ENCODE results near the gene LSM14A. TPM values are rescaled to one million over a fixed set of nuclear protein-coding genes. Genes with fewer than 3 reads are reported as not detected.

LSM14A gene
- total RNA-seq, 1 experiment from 2014 or later = 161 TPM

DNA sequence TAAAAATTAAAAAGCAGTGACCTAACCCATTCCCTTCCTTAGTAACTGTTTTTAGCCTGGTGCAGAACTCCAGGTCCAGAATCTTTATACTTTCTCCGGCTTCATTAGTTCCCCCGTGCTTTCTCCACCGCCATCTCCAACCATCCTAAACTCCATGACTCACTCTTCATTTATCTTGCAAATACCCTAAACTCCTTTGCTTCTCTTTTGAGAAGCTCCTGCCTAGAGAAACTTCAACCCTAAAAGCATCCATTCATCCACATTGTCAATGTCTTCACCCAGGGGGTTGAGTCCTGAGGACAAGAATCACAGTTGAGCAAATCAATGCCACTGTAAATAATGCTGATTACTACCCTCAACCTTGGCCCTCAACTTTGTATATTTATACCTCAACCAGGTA, 65.0 kb downstream of the LSM14A start:
- DNase-seq (ENCODE audit: low spot score) = no peak
- H3K27me3 Mint-ChIP-seq (ENCODE audit: low read depth) = no peaks in the 10 kb centered on the region
- TF ChIP-seq, protein P1, sequence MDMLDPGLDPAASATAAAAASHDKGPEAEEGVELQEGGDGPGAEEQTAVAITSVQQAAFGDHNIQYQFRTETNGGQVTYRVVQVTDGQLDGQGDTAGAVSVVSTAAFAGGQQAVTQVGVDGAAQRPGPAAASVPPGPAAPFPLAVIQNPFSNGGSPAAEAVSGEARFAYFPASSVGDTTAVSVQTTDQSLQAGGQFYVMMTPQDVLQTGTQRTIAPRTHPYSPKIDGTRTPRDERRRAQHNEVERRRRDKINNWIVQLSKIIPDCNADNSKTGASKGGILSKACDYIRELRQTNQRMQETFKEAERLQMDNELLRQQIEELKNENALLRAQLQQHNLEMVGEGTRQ (CRISPR knock-in tag; IDR thresholded peaks at IDR 0.05) = no peak
- TF ChIP-seq, protein P2, sequence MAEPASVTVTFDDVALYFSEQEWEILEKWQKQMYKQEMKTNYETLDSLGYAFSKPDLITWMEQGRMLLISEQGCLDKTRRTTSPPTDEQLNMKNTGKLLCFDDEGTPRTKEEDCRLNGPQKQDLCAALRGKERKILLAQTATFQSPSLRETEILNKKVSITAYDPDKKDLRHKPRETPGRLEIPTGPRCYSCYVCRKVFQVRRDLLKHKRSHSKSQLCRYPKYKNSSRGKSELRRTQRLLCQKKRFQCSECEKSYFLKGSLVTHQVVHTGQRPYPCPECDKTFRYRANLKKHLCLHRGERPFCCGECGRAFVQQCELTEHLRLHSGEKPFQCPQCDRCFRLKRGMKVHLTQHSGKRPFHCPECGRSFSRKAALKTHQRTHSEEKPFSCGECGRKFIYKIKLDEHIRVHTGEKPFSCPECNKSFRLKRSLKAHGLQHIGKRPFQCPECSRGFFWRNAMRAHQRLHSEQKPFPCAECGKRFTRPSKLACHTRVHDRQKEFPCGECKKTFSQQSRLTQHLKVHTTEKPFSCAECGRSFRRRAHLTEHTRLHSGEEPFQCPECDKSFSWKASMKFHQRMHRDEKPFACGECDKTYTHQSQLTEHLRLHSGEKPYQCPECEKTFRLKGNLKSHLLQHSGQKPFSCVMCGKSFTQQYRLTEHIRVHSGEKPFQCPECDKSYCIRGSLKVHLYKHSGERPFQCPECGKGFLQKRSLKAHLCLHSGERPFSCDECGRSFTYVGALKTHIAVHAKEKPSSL (CRISPR knock-in tag; conservative IDR thresholded peaks at IDR 0.05) = no peak
- TF ChIP-seq ELF4 (CRISPR knock-in tag; IDR thresholded peaks at IDR 0.05; ENCODE audit: low read depth) = no peak
- TF ChIP-seq RELA (CRISPR knock-in tag; IDR thresholded peaks at IDR 0.05; ENCODE audit: borderline replicate concordance) = no peak
- no peak for TF ChIP-seq FOXJ3 (CRISPR knock-in tag; IDR thresholded peaks at IDR 0.05; ENCODE audit: borderline replicate concordance)
- no peak for TF ChIP-seq SP1 (CRISPR knock-in tag; conservative IDR thresholded peaks at IDR 0.05)
- TF ChIP-seq SOX15 (CRISPR knock-in tag; IDR thresholded peaks at IDR 0.05) = no peak
- TF ChIP-seq, protein P3, sequence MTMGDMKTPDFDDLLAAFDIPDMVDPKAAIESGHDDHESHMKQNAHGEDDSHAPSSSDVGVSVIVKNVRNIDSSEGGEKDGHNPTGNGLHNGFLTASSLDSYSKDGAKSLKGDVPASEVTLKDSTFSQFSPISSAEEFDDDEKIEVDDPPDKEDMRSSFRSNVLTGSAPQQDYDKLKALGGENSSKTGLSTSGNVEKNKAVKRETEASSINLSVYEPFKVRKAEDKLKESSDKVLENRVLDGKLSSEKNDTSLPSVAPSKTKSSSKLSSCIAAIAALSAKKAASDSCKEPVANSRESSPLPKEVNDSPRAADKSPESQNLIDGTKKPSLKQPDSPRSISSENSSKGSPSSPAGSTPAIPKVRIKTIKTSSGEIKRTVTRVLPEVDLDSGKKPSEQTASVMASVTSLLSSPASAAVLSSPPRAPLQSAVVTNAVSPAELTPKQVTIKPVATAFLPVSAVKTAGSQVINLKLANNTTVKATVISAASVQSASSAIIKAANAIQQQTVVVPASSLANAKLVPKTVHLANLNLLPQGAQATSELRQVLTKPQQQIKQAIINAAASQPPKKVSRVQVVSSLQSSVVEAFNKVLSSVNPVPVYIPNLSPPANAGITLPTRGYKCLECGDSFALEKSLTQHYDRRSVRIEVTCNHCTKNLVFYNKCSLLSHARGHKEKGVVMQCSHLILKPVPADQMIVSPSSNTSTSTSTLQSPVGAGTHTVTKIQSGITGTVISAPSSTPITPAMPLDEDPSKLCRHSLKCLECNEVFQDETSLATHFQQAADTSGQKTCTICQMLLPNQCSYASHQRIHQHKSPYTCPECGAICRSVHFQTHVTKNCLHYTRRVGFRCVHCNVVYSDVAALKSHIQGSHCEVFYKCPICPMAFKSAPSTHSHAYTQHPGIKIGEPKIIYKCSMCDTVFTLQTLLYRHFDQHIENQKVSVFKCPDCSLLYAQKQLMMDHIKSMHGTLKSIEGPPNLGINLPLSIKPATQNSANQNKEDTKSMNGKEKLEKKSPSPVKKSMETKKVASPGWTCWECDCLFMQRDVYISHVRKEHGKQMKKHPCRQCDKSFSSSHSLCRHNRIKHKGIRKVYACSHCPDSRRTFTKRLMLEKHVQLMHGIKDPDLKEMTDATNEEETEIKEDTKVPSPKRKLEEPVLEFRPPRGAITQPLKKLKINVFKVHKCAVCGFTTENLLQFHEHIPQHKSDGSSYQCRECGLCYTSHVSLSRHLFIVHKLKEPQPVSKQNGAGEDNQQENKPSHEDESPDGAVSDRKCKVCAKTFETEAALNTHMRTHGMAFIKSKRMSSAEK (CRISPR knock-in tag; IDR thresholded peaks at IDR 0.05; ENCODE audit: borderline replicate concordance) = no peak
- no peak for TF ChIP-seq TCF7 (CRISPR knock-in tag; IDR thresholded peaks at IDR 0.05; ENCODE audit: low read depth)
- no peak for TF ChIP-seq NR3C1 (CRISPR knock-in tag; conservative IDR thresholded peaks at IDR 0.05; ENCODE audit: low read depth)
- TF ChIP-seq GRHL2 (CRISPR knock-in tag; IDR thresholded peaks at IDR 0.05; ENCODE audit: insufficient replicate concordance, severe bottlenecking) = no peak
- no peak for TF ChIP-seq ZNF671 (CRISPR knock-in tag; IDR thresholded peaks at IDR 0.05)
- ChIA-PET POLR2A (interaction anchor here (0.6 kb wide), 1 partner anchor 230 kb away, joined by 4 read pairs; no protein-coding TSS in a partner anchor), CTCF (interaction anchor here (0.7 to 1.6 kb wide), 3 partner anchors 117 to 459 kb away, joined by 3 read pairs; no protein-coding TSS in a partner anchor)
- peak; percentile 26; the same call in 1 of the 2 replicates for ATAC-seq
- peaks cover 6% of the 10 kb centered on the region; the same call in 1 of the 2 replicates for H3K36me3 Mint-ChIP-seq
- peaks cover 32% of the 10 kb centered on the region for H3K4me1 Mint-ChIP-seq
- peak overlapping the region; percentile 90 for H3K27ac Mint-ChIP-seq
- no peak overlapping the region for H3K4me3 Mint-ChIP-seq
- peaks cover 5% of the 10 kb centered on the region for H3K9me3 Mint-ChIP-seq

DNA sequence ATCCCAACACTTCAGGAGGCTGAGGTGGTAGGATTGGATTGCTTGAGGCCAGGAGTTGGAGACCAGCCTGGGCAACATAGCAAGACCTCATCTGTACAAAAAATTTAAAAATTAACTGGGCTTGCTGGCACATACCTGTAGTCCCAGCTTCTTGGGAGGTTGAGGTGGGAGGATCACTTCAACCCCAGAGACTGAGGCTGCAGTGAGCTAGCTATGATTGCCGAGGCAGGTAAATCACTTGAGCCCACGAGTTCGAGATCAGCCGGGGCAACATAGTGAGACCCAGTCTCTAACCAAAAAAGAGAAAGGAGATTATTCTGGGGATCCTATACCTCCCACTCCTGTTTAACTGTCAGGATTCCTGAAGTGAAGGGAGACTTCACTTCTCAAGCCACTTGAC, 65.6 kb downstream of the LSM14A start:
- H3K27me3 Mint-ChIP-seq (ENCODE audit: low read depth) = no peaks in the 10 kb centered on the region
- H3K27ac Mint-ChIP-seq = peak overlapping the region; percentile 90; the same call in 1 of the 2 replicates
- CTCF ChIA-PET = no interaction called here
- H3K4me3 Mint-ChIP-seq = no peak overlapping the region
- POLR2A ChIA-PET = interaction anchor here (0.6 kb wide), 1 partner anchor 231 kb away, joined by 4 read pairs; no protein-coding TSS in a partner anchor
- no peak for TF ChIP-seq NFE2L1 (CRISPR knock-in tag; IDR thresholded peaks at IDR 0.05)
- peak; percentile 68 for TF ChIP-seq ZNF121 (CRISPR knock-in tag; IDR thresholded peaks at IDR 0.05)
- peaks cover 5% of the 10 kb centered on the region for H3K9me3 Mint-ChIP-seq
- peaks cover 6% of the 10 kb centered on the region; the same call in 1 of the 2 replicates for H3K36me3 Mint-ChIP-seq
- DNase-seq (ENCODE audit: low spot score) (no peak), ATAC-seq (no peak)
- H3K4me1 Mint-ChIP-seq = peaks cover 26% of the 10 kb centered on the region
